OCI-LY7 (cell line): ENCODE measurements around the gene GSTM1. TPM values are rescaled to one million over a fixed set of nuclear protein-coding genes. Genes with fewer than 3 reads are reported as not detected.
"Not testable (repeated sequence)": the region's sequence is repeated elsewhere in the genome, so short reads cannot be mapped to it uniquely, and the experiment has no call there.

ENCODE experiments used
- BruUV-seq: library from RNA; stranded (reverse); fragments of 400-500 nt; replicated peaks from 2 replicates; lab custom pipeline; 2021; lab: Mats Ljungman, UMichigan
- CTCF ChIA-PET: fragments of 300-600 bp; sonication (Branson Sonifier 250); formaldehyde crosslinking; loops from one replicate; lab custom pipeline; 2022; ENCODE audit warnings: antibody characterized with exemption; ENCODE audit not compliant: unreplicated experiment; lab: Charles Lee
- POLR2A ChIA-PET: fragments of 300-600 bp; sonication (Branson Sonifier 250); formaldehyde crosslinking; loops from one replicate; lab custom pipeline; 2022; ENCODE audit warnings: antibody characterized with exemption; lab: Charles Lee
- DNase-seq: peaks from one replicate; pipeline ENCODE4 v3.0.0-alpha.2; 2015; ENCODE audit warnings: low spot score
- H2AFZ ChIP-seq: fragments of 200-600 bp; sonication (generic), shearing (Covaris generic); 2 replicates; pipeline ENCODE4 v1.6.1; 2014; ENCODE audit warnings: mild to moderate bottlenecking, antibody characterized with exemption, low read length, moderate library complexity
- H3K27ac ChIP-seq: fragments of 200-600 bp; sonication (generic); 2 replicates; pipeline ENCODE4 v1.5.1; 2014; ENCODE audit warnings: mixed run types, low read depth, mild to moderate bottlenecking, moderate library complexity, low read length, inconsistent platforms; ENCODE audit not compliant: poor library complexity, severe bottlenecking
- H3K36me3 ChIP-seq: fragments of 200-600 bp; sonication (generic); 2 replicates; pipeline ENCODE4 v1.6.1; 2014; ENCODE audit warnings: mild to moderate bottlenecking, antibody characterized with exemption, low read length, moderate library complexity, mixed read lengths; ENCODE audit not compliant: insufficient read depth
- H3K4me1 ChIP-seq: fragments of 200-600 bp; sonication (generic); 2 replicates; pipeline ENCODE4 v1.5.1; 2014; ENCODE audit warnings: mild to moderate bottlenecking, low read length; ENCODE audit not compliant: insufficient read depth, poor library complexity, severe bottlenecking
- H3K4me2 ChIP-seq: fragments of 200-600 bp; sonication (generic); 2 replicates; pipeline ENCODE4 v1.6.1; 2014; ENCODE audit warnings: mild to moderate bottlenecking, low read length
- H3K4me3 ChIP-seq: fragments of 200-600 bp; sonication (generic); 2 replicates; pipeline ENCODE4 v1.5.1; 2014; ENCODE audit warnings: mild to moderate bottlenecking, low read depth, low read length; ENCODE audit not compliant: poor library complexity, severe bottlenecking
- H3K79me2 ChIP-seq: fragments of 200-600 bp; sonication (generic); 2 replicates; pipeline ENCODE4 v1.6.1; 2016; ENCODE audit warnings: low read depth, mild to moderate bottlenecking, low read length, moderate library complexity, mixed read lengths; ENCODE audit not compliant: insufficient read depth
- H3K9me2 ChIP-seq: fragments of 200-600 bp; sonication (generic); 2 replicates; pipeline ENCODE4 v1.6.1; 2016; ENCODE audit warnings: mild to moderate bottlenecking, low read length, mixed read lengths; ENCODE audit not compliant: insufficient read depth
- H3K9me3 ChIP-seq: fragments of 200-600 bp; sonication (generic); 2 replicates; pipeline ENCODE4 v1.6.1; 2014; ENCODE audit warnings: mild to moderate bottlenecking, mixed run types, low read length, mixed read lengths
- H4K20me1 ChIP-seq: fragments of 200-600 bp; sonication (generic); 2 replicates; pipeline ENCODE4 v1.6.1; 2014; ENCODE audit warnings: mild to moderate bottlenecking, antibody characterized with exemption, low read length, moderate library complexity, mixed read lengths; ENCODE audit not compliant: insufficient read depth
- EZH2phosphoT487 ChIP-seq: fragments of 200-600 bp; sonication (generic); IDR thresholded peaks from 2 replicates; pipeline ENCODE4 v1.6.1; 2018; ENCODE audit warnings: low read depth, borderline replicate concordance, mild to moderate bottlenecking, mixed run types, antibody characterized with exemption, low read length, moderate library complexity, mixed read lengths
- intact Hi-C: fragments of 100-400 bp; cut with micrococcal nuclease; formaldehyde crosslinking; loops from one replicate; pipeline ENCODE4 v1.10.0; 2022; ENCODE audit not compliant: unreplicated experiment
- total RNA-seq, 2 experiments: library from RNA; depleted of rRNA in 1 of 2; stranded (reverse); fragments of >200 nt in 1 of 2; shearing (Covaris generic) in 1 of 2; gene quantifications; 2 replicates each; pipeline ENCODE4 v1.2.3, GENCODE V29; 2014 to 2022
- TF ChIP-seq, protein P1 (sequence below): fragments of 200-600 bp; sonication (generic); conservative IDR thresholded peaks from 2 replicates; pipeline ENCODE4 v1.5.1; 2014; ENCODE audit warnings: mild to moderate bottlenecking, antibody characterized with exemption, low read length, moderate library complexity, mixed read lengths

Gene GSTM1
- total RNA-seq, 2 experiments from 2014 or later: not detected

GRCh38 chr1:109697066-109697465 lies 9.4 kb downstream of the GSTM1 start:
- no peaks in the 10 kb centered on the region for H3K9me3 ChIP-seq
- TF ChIP-seq, protein P1, sequence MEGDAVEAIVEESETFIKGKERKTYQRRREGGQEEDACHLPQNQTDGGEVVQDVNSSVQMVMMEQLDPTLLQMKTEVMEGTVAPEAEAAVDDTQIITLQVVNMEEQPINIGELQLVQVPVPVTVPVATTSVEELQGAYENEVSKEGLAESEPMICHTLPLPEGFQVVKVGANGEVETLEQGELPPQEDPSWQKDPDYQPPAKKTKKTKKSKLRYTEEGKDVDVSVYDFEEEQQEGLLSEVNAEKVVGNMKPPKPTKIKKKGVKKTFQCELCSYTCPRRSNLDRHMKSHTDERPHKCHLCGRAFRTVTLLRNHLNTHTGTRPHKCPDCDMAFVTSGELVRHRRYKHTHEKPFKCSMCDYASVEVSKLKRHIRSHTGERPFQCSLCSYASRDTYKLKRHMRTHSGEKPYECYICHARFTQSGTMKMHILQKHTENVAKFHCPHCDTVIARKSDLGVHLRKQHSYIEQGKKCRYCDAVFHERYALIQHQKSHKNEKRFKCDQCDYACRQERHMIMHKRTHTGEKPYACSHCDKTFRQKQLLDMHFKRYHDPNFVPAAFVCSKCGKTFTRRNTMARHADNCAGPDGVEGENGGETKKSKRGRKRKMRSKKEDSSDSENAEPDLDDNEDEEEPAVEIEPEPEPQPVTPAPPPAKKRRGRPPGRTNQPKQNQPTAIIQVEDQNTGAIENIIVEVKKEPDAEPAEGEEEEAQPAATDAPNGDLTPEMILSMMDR: no peak
- no peak for TF ChIP-seq EZH2phosphoT487
- intact Hi-C loops: no loop called here
- ChIA-PET CTCF (no interaction called here), POLR2A (no interaction called here)
- no peaks in the 10 kb centered on the region for H4K20me1 ChIP-seq
- DNase-seq: no peak
- no peak overlapping the region for H3K27ac ChIP-seq
- no peaks in the 10 kb centered on the region for H3K36me3 ChIP-seq
- H2AFZ ChIP-seq: no peak overlapping the region
- no peaks in the 10 kb centered on the region for H3K79me2 ChIP-seq
- no TSS peak for BruUV-seq
- H3K4me1 ChIP-seq: no peaks in the 10 kb centered on the region
- H3K4me3 ChIP-seq: no peak overlapping the region
- H3K4me2 ChIP-seq: no peak overlapping the region
- H3K9me2 ChIP-seq: no peaks in the 10 kb centered on the region

GRCh38 chr1:109697861-109698260 lies 10.2 kb downstream of the GSTM1 start:
- CTCF ChIA-PET, H3K9me2 ChIP-seq, H3K4me2 ChIP-seq, H3K79me2 ChIP-seq, POLR2A ChIA-PET, intact Hi-C loops, H3K4me1 ChIP-seq, H4K20me1 ChIP-seq, H3K4me3 ChIP-seq, BruUV-seq, DNase-seq, H3K27ac ChIP-seq, H3K36me3 ChIP-seq, H2AFZ ChIP-seq, H3K9me3 ChIP-seq: not testable (repeated sequence)

GRCh38 chr1:109702940-109703339 lies 15.3 kb downstream of the GSTM1 start:
- POLR2A ChIA-PET, H3K9me3 ChIP-seq, H2AFZ ChIP-seq, CTCF ChIA-PET, H3K4me3 ChIP-seq, H3K27ac ChIP-seq, H4K20me1 ChIP-seq, H3K9me2 ChIP-seq, BruUV-seq, DNase-seq, H3K4me2 ChIP-seq, H3K36me3 ChIP-seq, H3K4me1 ChIP-seq, H3K79me2 ChIP-seq, intact Hi-C loops: not testable (repeated sequence)

DNA sequence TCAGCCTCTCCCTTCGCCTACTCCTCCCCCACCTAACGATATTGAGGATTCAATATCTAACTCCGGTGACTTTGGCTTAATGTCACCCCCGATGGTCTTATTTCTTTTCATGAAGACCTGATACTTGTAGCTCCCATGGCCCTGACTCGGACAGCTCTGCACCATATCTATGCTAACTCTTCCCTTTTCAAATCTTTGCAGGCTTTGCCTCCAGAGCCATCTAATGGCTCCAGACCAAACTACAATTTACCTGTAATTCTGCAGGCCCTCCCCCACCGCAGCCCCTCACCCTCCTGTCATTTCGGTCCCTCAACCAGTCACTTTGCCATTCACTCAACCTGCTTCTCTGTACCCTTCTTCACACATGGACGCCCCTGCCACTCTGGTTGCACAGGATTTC lies 16.6 kb downstream of the GSTM1 start:
- H3K9me2 ChIP-seq: no peaks in the 10 kb centered on the region
- ChIA-PET CTCF (no interaction called here), POLR2A (interaction anchor here (0.6 kb wide), 2 partner anchors 33 to 632 kb away, joined by 3 read pairs; no protein-coding TSS in a partner anchor)
- TF ChIP-seq, protein P1: 0 out of 2 replicates have a peak, but pooled peaks have one; percentile 17
- no peak for TF ChIP-seq EZH2phosphoT487
- no peaks in the 10 kb centered on the region for H3K4me1 ChIP-seq
- no peaks in the 10 kb centered on the region for H3K36me3 ChIP-seq
- H3K4me3 ChIP-seq: no peak overlapping the region
- H3K4me2 ChIP-seq: no peak overlapping the region
- H3K9me3 ChIP-seq: no peaks in the 10 kb centered on the region
- no peak overlapping the region for H2AFZ ChIP-seq
- BruUV-seq: no TSS peak
- no peaks in the 10 kb centered on the region for H3K79me2 ChIP-seq
- no peak for DNase-seq
- H3K27ac ChIP-seq: no peak overlapping the region
- intact Hi-C loops: no loop called here
- H4K20me1 ChIP-seq: no peaks in the 10 kb centered on the region
